ENCODE results near the gene KCNMB2. TPM values are rescaled to one million over a fixed set of nuclear protein-coding genes. Genes with fewer than 3 reads are reported as not detected.
A peak's percentile ranks its signal among the peaks of the same experiment; 100 is the strongest.

Gene KCNMB2
- total and polyA plus RNA-seq, 2 experiments from 2014 or later, result not detected

GRCh38 chr3:178833695-178834094, 297.5 kb downstream of the KCNMB2 start:
- DNase-seq, result no peak
- no peak overlapping the region for H3K27ac ChIP-seq
- no peaks in the 10 kb centered on the region for H3K79me2 ChIP-seq (ENCODE audit: insufficient read depth)
- in situ Hi-C loops (cut with MboI), result no loop called here
- H4K20me1 ChIP-seq (ENCODE audit: insufficient read depth), result no peaks in the 10 kb centered on the region
- H2AFZ ChIP-seq, result no peak overlapping the region
- H3K36me3 ChIP-seq (ENCODE audit: low read depth), result no peaks in the 10 kb centered on the region
- WGBS, 2 experiments (ENCODE audit: low coverage in 1 of 2, low lambda C conversion rate in 2 of 2, missing lambda C conversion rate in 2 of 2), result 26 to 32% methylated on average over 1 of the region's 1 CpG
- no peaks in the 10 kb centered on the region for H3K27me3 ChIP-seq (replicated peaks; ENCODE audit: insufficient read depth)
- no peaks in the 10 kb centered on the region for H3K9me3 ChIP-seq (ENCODE audit: low read depth)
- H3K9me2 ChIP-seq (ENCODE audit: insufficient read depth), result no peaks in the 10 kb centered on the region
- H3K9ac ChIP-seq, result no peak overlapping the region
- H3F3A ChIP-seq (ENCODE audit: insufficient read depth), result no peaks in the 10 kb centered on the region
- H3K4me3 ChIP-seq, result no peak overlapping the region
- no peaks in the 10 kb centered on the region for H3K4me1 ChIP-seq (ENCODE audit: insufficient read depth)
- H3K4me2 ChIP-seq (ENCODE audit: unreplicated experiment), result no peak overlapping the region
- TF ChIP-seq EZH2phosphoT487 (IDR thresholded peaks at IDR 0.05; ENCODE audit: insufficient read depth, low read depth), result no peak

- Histone ChIP-seq H3K27ac (no peak overlapping the region), H3K79me2 (ENCODE audit: insufficient read depth) (no peaks in the 10 kb centered on the region), H4K20me1 (ENCODE audit: insufficient read depth) (no peaks in the 10 kb centered on the region), H3K36me3 (ENCODE audit: low read depth) (no peaks in the 10 kb centered on the region), H3K9me3 (ENCODE audit: low read depth) (no peaks in the 10 kb centered on the region), H3K9ac (no peak overlapping the region), H3K4me1 (ENCODE audit: insufficient read depth) (no peaks in the 10 kb centered on the region), H3K9me2 (ENCODE audit: insufficient read depth) (no peaks in the 10 kb centered on the region), H3K4me2 (ENCODE audit: unreplicated experiment) (no peak overlapping the region), H3K4me3 (no peak overlapping the region), H3K27me3 (replicated peaks; ENCODE audit: insufficient read depth) (no peaks in the 10 kb centered on the region), H2AFZ (no peak overlapping the region), H3F3A (ENCODE audit: insufficient read depth) (no peaks in the 10 kb centered on the region)
- in situ Hi-C loops (cut with MboI), result no loop called here
- no peak for DNase-seq
- TF ChIP-seq EZH2 (IDR thresholded peaks at IDR 0.05; ENCODE audit: insufficient read depth, poor library complexity, severe bottlenecking) (no peak), EZH2phosphoT487 (IDR thresholded peaks at IDR 0.05; ENCODE audit: insufficient read depth, low read depth) (no peak)
- 53 to 62% methylated on average over 3 of the region's 3 CpGs for WGBS, 2 experiments (ENCODE audit: low coverage in 1 of 2, low lambda C conversion rate in 2 of 2, missing lambda C conversion rate in 2 of 2)
Observed at GRCh38 chr3:178835033-178835432, 298.8 kb downstream of the KCNMB2 start.

DNA sequence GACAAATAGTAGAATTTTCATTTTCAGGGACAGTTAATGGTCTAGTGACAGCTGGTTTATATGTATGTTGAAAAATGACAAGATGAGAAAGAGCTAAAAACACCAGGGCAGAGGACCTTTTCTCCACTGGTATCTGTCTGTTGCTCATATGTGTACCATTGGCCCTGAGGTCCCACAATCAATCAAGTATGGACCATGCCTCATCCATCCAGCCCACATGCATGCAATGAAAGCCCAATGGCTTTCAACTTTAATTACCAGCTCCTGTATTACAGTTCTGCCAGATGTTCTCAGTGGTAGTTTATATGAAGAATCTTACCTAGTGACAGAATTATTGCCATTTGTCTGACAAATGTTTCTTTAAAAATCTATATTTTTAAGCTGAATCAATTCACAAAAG, 301.3 kb downstream of the KCNMB2 start:
- Histone ChIP-seq H3K4me3 (no peak overlapping the region), H3K79me2 (ENCODE audit: insufficient read depth) (no peaks in the 10 kb centered on the region), H3K36me3 (ENCODE audit: low read depth) (no peaks in the 10 kb centered on the region), H4K20me1 (ENCODE audit: insufficient read depth) (no peaks in the 10 kb centered on the region), H3K9me2 (ENCODE audit: insufficient read depth) (no peaks in the 10 kb centered on the region), H2AFZ (no peak overlapping the region), H3K27ac (no peak overlapping the region), H3K4me1 (ENCODE audit: insufficient read depth) (no peaks in the 10 kb centered on the region), H3K4me2 (ENCODE audit: unreplicated experiment) (no peak overlapping the region), H3F3A (ENCODE audit: insufficient read depth) (no peaks in the 10 kb centered on the region), H3K9me3 (ENCODE audit: low read depth) (no peaks in the 10 kb centered on the region), H3K9ac (no peak overlapping the region), H3K27me3 (replicated peaks; ENCODE audit: insufficient read depth) (no peaks in the 10 kb centered on the region)
- TF ChIP-seq EZH2phosphoT487 (IDR thresholded peaks at IDR 0.05; ENCODE audit: insufficient read depth, low read depth) (no peak), EZH2 (IDR thresholded peaks at IDR 0.05; ENCODE audit: insufficient read depth, poor library complexity, severe bottlenecking) (no peak)
- in situ Hi-C loops (cut with MboI), result no loop called here
- no peak for DNase-seq

DNA sequence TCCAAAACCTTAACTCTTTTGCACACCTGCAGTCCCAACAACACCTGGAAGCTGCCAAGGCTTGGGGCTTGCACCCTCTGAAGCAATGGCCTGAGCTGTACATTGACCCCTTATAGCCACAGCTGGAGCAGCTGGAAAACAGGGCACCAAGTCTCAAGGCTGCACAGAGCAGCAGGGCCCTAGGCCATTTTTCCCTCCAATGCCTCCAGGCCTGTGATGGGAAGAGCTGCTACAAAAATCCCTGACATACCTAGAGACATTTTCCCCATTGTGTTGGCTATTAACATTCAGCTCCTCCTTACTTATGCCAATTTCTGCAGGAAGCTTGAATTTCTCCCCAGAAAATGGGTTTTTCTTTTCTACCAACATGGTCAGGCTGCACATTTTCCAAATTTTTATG, 304.4 kb downstream of the KCNMB2 start:
- Histone ChIP-seq H3K79me2 (ENCODE audit: insufficient read depth) (no peaks in the 10 kb centered on the region), H3K4me1 (ENCODE audit: insufficient read depth) (no peaks in the 10 kb centered on the region), H3K36me3 (ENCODE audit: low read depth) (no peaks in the 10 kb centered on the region), H3K9ac (no peak overlapping the region), H3K4me3 (no peak overlapping the region), H4K20me1 (ENCODE audit: insufficient read depth) (no peaks in the 10 kb centered on the region), H3F3A (ENCODE audit: insufficient read depth) (no peaks in the 10 kb centered on the region), H3K9me2 (ENCODE audit: insufficient read depth) (no peaks in the 10 kb centered on the region), H3K9me3 (ENCODE audit: low read depth) (no peaks in the 10 kb centered on the region), H3K27me3 (replicated peaks; ENCODE audit: insufficient read depth) (no peaks in the 10 kb centered on the region), H2AFZ (no peak overlapping the region), H3K27ac (no peak overlapping the region), H3K4me2 (ENCODE audit: unreplicated experiment) (no peak overlapping the region)
- no peak for DNase-seq
- TF ChIP-seq EZH2phosphoT487 (IDR thresholded peaks at IDR 0.05; ENCODE audit: insufficient read depth, low read depth) (no peak), EZH2 (IDR thresholded peaks at IDR 0.05; ENCODE audit: insufficient read depth, poor library complexity, severe bottlenecking) (no peak)
- in situ Hi-C loops (cut with MboI), result no loop called here

DNA sequence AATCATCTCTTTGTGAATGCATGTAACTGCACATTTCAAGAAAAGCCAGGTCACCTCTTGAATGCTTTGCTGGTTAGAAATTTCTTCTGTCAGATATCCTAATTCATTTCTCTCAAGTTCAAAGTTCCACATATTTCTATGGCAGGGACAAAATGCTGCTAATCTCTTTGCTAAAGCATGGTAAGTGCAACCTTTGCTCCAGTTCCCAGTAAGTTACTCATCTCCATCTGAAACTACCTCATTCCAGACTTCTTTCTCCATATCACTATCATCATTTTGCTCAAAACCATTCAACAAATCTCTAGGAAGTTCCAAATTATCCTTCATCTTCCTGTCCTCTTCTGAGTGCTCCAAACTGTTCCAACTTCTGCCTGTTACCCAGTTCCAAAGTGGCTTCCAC, 304.8 kb downstream of the KCNMB2 start:
- no peaks in the 10 kb centered on the region for H4K20me1 ChIP-seq (ENCODE audit: insufficient read depth)
- H2AFZ ChIP-seq, result no peak overlapping the region
- H3K27ac ChIP-seq, result no peak overlapping the region
- H3F3A ChIP-seq (ENCODE audit: insufficient read depth), result no peaks in the 10 kb centered on the region
- no peaks in the 10 kb centered on the region for H3K79me2 ChIP-seq (ENCODE audit: insufficient read depth)
- in situ Hi-C loops (cut with MboI), result no loop called here
- H3K9me3 ChIP-seq (ENCODE audit: low read depth), result no peaks in the 10 kb centered on the region
- DNase-seq, result peak; percentile 7
- no peak overlapping the region for H3K4me3 ChIP-seq
- TF ChIP-seq EZH2 (IDR thresholded peaks at IDR 0.05; ENCODE audit: insufficient read depth, poor library complexity, severe bottlenecking) (no peak), EZH2phosphoT487 (IDR thresholded peaks at IDR 0.05; ENCODE audit: insufficient read depth, low read depth) (no peak)
- H3K9me2 ChIP-seq (ENCODE audit: insufficient read depth), result no peaks in the 10 kb centered on the region
- H3K4me2 ChIP-seq (ENCODE audit: unreplicated experiment), result no peak overlapping the region
- no peak overlapping the region for H3K9ac ChIP-seq
- H3K4me1 ChIP-seq (ENCODE audit: insufficient read depth), result no peaks in the 10 kb centered on the region
- no peaks in the 10 kb centered on the region for H3K36me3 ChIP-seq (ENCODE audit: low read depth)
- H3K27me3 ChIP-seq (replicated peaks; ENCODE audit: insufficient read depth), result no peaks in the 10 kb centered on the region

All from GM23248 (cell line).